Ishikawa (cell line): ENCODE results near the gene PDE5A.

Source experiments
- CEBPB ChIP-seq: IDR thresholded peaks from 2 replicates; pipeline ENCODE4 v1.6.1; 2012
- CREB1 ChIP-seq: IDR thresholded peaks from 2 replicates; pipeline ENCODE4 v1.6.1; 2012; ENCODE audit warnings: low read depth
- EGR1 ChIP-seq: IDR thresholded peaks from 2 replicates; pipeline ENCODE4 v1.6.1; 2012
- EP300 ChIP-seq: IDR thresholded peaks from 2 replicates; pipeline ENCODE4 v1.6.1; 2012; ENCODE audit warnings: borderline replicate concordance
- FOXM1 ChIP-seq: IDR thresholded peaks from 2 replicates; pipeline ENCODE4 v1.6.1; 2012; ENCODE audit warnings: low read depth, borderline replicate concordance
- MAX ChIP-seq: IDR thresholded peaks from 2 replicates; pipeline ENCODE4 v1.6.1; 2012
- NFIC ChIP-seq: IDR thresholded peaks from 2 replicates; pipeline ENCODE4 v1.6.1; 2012
- RAD21 ChIP-seq: IDR thresholded peaks from 2 replicates; pipeline ENCODE4 v1.6.1; 2012; ENCODE audit warnings: low read depth
- TAF1 ChIP-seq: IDR thresholded peaks from 2 replicates; pipeline ENCODE4 v1.6.1; 2012; ENCODE audit warnings: low read depth, mild to moderate bottlenecking
- TCF12 ChIP-seq: IDR thresholded peaks from 2 replicates; pipeline ENCODE4 v1.6.1; 2012; ENCODE audit warnings: low read depth
- TEAD4 ChIP-seq: IDR thresholded peaks from 2 replicates; pipeline ENCODE4 v1.6.1; 2012
- YY1 ChIP-seq: IDR thresholded peaks from 2 replicates; pipeline ENCODE4 v1.6.1; 2012; ENCODE audit warnings: low read depth
- ZBTB7A ChIP-seq: IDR thresholded peaks from 2 replicates; pipeline ENCODE4 v1.6.1; 2012; ENCODE audit warnings: low read depth
- TF ChIP-seq, protein P1 (sequence below): IDR thresholded peaks from 2 replicates; pipeline ENCODE4 v1.6.1; 2012
- TF ChIP-seq, protein P2 (sequence below): IDR thresholded peaks from 2 replicates; pipeline ENCODE4 v1.6.1; 2012; ENCODE audit warnings: low read depth, mild to moderate bottlenecking

PDE5A gene

GRCh38 chr4:119506806-119507205 is 121.8 kb downstream of the PDE5A start:
- no peak for TF ChIP-seq TEAD4
- TF ChIP-seq CREB1 = no peak
- TF ChIP-seq ZBTB7A = no peak
- no peak for TF ChIP-seq NFIC
- no peak for TF ChIP-seq YY1
- TF ChIP-seq MAX = no peak
- no peak for TF ChIP-seq TAF1
- no peak for TF ChIP-seq TCF12
- TF ChIP-seq, protein P1, sequence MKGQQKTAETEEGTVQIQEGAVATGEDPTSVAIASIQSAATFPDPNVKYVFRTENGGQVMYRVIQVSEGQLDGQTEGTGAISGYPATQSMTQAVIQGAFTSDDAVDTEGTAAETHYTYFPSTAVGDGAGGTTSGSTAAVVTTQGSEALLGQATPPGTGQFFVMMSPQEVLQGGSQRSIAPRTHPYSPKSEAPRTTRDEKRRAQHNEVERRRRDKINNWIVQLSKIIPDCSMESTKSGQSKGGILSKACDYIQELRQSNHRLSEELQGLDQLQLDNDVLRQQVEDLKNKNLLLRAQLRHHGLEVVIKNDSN = no peak
- TF ChIP-seq CEBPB = no peak
- TF ChIP-seq RAD21 = no peak
- TF ChIP-seq, protein P2, sequence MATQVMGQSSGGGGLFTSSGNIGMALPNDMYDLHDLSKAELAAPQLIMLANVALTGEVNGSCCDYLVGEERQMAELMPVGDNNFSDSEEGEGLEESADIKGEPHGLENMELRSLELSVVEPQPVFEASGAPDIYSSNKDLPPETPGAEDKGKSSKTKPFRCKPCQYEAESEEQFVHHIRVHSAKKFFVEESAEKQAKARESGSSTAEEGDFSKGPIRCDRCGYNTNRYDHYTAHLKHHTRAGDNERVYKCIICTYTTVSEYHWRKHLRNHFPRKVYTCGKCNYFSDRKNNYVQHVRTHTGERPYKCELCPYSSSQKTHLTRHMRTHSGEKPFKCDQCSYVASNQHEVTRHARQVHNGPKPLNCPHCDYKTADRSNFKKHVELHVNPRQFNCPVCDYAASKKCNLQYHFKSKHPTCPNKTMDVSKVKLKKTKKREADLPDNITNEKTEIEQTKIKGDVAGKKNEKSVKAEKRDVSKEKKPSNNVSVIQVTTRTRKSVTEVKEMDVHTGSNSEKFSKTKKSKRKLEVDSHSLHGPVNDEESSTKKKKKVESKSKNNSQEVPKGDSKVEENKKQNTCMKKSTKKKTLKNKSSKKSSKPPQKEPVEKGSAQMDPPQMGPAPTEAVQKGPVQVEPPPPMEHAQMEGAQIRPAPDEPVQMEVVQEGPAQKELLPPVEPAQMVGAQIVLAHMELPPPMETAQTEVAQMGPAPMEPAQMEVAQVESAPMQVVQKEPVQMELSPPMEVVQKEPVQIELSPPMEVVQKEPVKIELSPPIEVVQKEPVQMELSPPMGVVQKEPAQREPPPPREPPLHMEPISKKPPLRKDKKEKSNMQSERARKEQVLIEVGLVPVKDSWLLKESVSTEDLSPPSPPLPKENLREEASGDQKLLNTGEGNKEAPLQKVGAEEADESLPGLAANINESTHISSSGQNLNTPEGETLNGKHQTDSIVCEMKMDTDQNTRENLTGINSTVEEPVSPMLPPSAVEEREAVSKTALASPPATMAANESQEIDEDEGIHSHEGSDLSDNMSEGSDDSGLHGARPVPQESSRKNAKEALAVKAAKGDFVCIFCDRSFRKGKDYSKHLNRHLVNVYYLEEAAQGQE = no peak
- TF ChIP-seq FOXM1 = no peak
- no peak for TF ChIP-seq EGR1
- TF ChIP-seq EP300 = no peak

DNA sequence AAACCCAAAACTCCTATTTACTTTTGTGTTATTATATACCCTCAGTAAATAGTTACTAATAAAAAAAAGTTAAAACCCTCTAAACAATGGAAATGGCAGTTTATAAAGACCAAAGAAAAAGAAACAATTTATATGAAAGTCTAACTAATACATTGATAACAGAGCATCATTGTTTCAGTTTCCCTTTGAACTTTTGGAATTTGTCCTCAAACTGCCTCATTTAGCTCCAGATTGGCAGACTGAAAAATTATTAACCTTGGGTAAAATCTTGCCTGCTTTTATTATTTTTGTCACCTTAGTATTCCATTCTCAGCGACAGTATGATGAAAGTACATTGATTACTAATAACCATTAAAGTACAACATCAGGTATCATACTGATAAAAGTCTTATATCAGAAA is 124.0 kb downstream of the PDE5A start:
- TF ChIP-seq EGR1 (no peak), CEBPB (no peak), TCF12 (no peak), ZBTB7A (no peak), FOXM1 (no peak), NFIC (no peak), TAF1 (no peak), CREB1 (no peak), TEAD4 (no peak), RAD21 (no peak), YY1 (no peak), MAX (no peak), EP300 (no peak)
- TF ChIP-seq, protein P1 = no peak
- TF ChIP-seq, protein P2 = no peak

DNA sequence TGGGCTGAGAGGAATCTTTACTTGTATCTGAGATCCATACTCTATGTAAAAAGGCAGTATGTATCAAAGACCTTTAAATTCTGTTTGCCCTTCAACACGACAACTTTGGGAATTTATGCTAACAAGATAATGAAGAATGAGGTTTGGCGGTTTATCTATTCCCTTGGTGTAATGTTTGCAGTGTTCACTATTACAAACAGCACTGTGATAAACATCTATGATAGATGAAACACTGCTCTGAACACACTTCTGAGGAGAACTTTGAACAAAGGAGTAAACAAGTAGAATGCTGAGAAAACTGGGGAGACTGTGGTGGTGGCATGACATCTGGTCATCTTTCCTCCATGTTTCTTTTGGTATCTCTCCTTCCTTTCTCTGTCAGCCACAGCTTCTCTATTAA is 126.9 kb downstream of the PDE5A start:
- TF ChIP-seq EP300 (no peak), CEBPB (no peak), ZBTB7A (no peak), RAD21 (no peak), CREB1 (no peak), FOXM1 (no peak), YY1 (no peak), EGR1 (no peak)

DNA sequence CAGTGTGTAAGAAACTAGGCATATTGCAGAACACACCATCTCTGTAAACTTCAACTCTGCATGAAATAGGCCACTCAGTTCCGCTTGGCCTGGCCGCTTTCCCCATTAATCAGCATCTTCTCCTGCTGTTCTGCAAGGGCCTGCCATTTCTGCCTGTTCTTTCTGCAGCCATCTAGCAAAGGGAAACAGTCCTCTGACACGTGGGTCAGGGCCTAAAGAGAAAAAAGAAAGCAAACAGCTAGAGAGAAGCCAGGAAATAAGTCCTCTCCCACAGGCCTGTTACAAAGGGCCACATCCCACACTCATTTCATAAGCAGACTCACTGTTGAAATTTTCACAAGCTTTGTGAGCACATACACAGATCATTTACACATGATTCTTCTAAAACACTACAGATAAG is 130.1 kb downstream of the PDE5A start:
- TF ChIP-seq, protein P2 = no peak
- TF ChIP-seq YY1 (no peak), EP300 (no peak), TEAD4 (no peak), FOXM1 (no peak), TAF1 (no peak), ZBTB7A (no peak), TCF12 (no peak), RAD21 (no peak), NFIC (no peak), EGR1 (no peak), CREB1 (no peak), CEBPB (no peak), MAX (no peak)
- TF ChIP-seq, protein P1 = no peak
